Measurements from ENCODE around the gene PLPP2.

DNA sequence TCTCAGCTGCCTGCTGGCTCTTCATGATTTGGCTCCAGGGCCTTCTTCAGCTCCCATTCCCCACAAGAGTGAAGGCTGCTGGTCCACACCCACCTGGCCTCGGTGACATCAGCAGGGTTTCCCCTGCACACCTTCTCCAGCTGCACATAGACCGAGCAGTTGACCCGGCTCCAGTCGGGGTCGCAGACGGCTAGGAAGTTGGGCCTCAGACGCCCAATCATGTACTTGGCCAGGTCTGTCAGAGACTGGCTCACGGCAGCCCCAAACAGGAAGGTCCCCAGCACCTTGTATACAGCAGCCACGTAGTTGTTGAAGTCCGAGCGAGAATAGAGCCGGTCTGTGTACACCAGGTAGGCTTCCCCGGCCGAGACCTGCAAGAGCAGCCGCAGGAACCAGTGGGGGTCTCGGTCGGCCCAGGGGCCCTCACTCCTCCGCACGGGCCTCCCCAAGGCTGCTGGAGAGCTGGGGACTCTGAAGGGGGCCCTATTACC, 3.8 kb downstream of the PLPP2 start:
- TF ChIP-seq, protein P1, sequence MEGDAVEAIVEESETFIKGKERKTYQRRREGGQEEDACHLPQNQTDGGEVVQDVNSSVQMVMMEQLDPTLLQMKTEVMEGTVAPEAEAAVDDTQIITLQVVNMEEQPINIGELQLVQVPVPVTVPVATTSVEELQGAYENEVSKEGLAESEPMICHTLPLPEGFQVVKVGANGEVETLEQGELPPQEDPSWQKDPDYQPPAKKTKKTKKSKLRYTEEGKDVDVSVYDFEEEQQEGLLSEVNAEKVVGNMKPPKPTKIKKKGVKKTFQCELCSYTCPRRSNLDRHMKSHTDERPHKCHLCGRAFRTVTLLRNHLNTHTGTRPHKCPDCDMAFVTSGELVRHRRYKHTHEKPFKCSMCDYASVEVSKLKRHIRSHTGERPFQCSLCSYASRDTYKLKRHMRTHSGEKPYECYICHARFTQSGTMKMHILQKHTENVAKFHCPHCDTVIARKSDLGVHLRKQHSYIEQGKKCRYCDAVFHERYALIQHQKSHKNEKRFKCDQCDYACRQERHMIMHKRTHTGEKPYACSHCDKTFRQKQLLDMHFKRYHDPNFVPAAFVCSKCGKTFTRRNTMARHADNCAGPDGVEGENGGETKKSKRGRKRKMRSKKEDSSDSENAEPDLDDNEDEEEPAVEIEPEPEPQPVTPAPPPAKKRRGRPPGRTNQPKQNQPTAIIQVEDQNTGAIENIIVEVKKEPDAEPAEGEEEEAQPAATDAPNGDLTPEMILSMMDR (conservative IDR thresholded peaks at IDR 0.05) = no peak
- TF ChIP-seq EZH2 (IDR thresholded peaks at IDR 0.05; ENCODE audit: low read depth) = no peak

All from PC-9 (cell line).